ENCODE measurements around the gene ARL8B. TPM values are rescaled to one million over a fixed set of nuclear protein-coding genes. Genes with fewer than 3 reads are reported as not detected.
"Not testable (repeated sequence)": the region's sequence is repeated elsewhere in the genome, so short reads cannot be mapped to it uniquely, and the experiment has no call there.

The ARL8B gene
- total RNA-seq, 1 donor from 2014 or later: 35.7 TPM

DNA sequence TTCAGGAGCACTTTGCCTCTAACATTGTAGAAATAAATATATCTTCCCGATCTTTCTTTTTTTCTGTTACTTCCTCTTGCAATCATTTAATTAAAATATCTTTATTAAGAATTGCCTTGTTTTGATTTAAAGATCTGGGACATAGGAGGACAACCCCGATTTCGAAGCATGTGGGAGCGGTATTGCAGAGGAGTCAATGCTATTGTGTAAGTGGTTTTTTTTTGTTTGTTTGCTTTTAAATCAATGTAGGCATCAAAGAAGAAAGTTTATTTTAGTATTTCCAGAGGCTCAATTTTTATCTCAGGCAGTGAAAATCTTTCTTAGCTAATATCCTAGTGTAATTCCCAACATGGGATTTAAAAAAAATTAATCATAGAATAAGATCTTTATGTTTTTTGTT lies 49.9 kb downstream of the ARL8B start:
- H3K9me3 Mint-ChIP-seq: no peaks in the 10 kb centered on the region
- DNase-seq (ENCODE audit: low read depth, low spot score): no peak
- H3K27me3 Mint-ChIP-seq (ENCODE audit: low read depth): no peaks in the 10 kb centered on the region
- no peak overlapping the region for H3K27ac Mint-ChIP-seq (ENCODE audit: unreplicated experiment)
- H3K4me3 Mint-ChIP-seq: no peak overlapping the region
- H3K4me1 Mint-ChIP-seq: no peaks in the 10 kb centered on the region
- TF ChIP-seq, protein P1, sequence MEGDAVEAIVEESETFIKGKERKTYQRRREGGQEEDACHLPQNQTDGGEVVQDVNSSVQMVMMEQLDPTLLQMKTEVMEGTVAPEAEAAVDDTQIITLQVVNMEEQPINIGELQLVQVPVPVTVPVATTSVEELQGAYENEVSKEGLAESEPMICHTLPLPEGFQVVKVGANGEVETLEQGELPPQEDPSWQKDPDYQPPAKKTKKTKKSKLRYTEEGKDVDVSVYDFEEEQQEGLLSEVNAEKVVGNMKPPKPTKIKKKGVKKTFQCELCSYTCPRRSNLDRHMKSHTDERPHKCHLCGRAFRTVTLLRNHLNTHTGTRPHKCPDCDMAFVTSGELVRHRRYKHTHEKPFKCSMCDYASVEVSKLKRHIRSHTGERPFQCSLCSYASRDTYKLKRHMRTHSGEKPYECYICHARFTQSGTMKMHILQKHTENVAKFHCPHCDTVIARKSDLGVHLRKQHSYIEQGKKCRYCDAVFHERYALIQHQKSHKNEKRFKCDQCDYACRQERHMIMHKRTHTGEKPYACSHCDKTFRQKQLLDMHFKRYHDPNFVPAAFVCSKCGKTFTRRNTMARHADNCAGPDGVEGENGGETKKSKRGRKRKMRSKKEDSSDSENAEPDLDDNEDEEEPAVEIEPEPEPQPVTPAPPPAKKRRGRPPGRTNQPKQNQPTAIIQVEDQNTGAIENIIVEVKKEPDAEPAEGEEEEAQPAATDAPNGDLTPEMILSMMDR (conservative IDR thresholded peaks at IDR 0.05): no peak
- H3K36me3 Mint-ChIP-seq (ENCODE audit: low read depth): no peaks in the 10 kb centered on the region

- not testable (repeated sequence) for H3K4me1 Mint-ChIP-seq; H3K36me3 Mint-ChIP-seq (ENCODE audit: low read depth); H3K4me3 Mint-ChIP-seq; H3K9me3 Mint-ChIP-seq; H3K27me3 Mint-ChIP-seq (ENCODE audit: low read depth); DNase-seq (ENCODE audit: low read depth, low spot score); H3K27ac Mint-ChIP-seq (ENCODE audit: unreplicated experiment)
Measured at GRCh38 chr3:5179036-5179435, 56.9 kb downstream of the ARL8B start.

DNA sequence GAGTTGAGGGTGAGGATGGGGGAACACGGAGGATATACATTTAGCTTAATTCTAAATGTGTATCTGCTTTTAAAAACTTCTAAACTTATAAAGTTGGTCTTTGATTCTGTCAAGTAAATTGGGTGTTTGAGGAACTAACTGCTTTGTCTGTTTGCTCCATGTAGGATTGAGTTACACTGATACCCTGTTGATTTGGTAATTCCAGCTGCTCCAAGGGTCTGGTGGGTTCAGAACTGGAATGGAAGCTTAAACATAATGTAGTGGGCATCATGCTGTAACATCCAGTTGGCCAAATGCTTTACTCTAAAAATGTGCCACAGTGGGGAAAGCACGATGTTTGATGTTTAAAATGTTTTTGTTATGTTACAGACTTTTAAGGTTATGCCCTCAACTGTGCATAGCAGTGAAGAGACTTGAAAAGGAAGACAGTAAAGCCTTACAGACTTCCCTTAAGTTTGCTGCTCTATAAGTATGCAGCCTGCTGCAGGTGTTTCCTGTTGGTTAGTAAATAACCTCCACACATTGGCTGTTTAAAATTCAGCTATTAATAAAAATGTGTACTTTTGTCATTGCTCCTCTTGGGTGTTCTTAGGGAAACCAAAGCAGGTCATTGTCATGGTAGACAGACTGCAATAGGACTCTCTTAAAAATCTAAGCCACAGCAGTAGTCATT lies 59.5 kb downstream of the ARL8B start:
- Mint-ChIP-seq H3K27me3 (ENCODE audit: low read depth) (no peaks in the 10 kb centered on the region), H3K9me3 (no peaks in the 10 kb centered on the region), H3K36me3 (ENCODE audit: low read depth) (no peaks in the 10 kb centered on the region), H3K4me1 (peaks cover 4% of the 10 kb centered on the region), H3K4me3 (no peak overlapping the region), H3K27ac (ENCODE audit: unreplicated experiment) (no peak overlapping the region)
- DNase-seq (ENCODE audit: low read depth, low spot score): no peak
- TF ChIP-seq, protein P1 (conservative IDR thresholded peaks at IDR 0.05): no peak

- not testable (repeated sequence) for H3K4me3 Mint-ChIP-seq; H3K27me3 Mint-ChIP-seq (ENCODE audit: low read depth); H3K36me3 Mint-ChIP-seq (ENCODE audit: low read depth); DNase-seq (ENCODE audit: low read depth, low spot score); H3K9me3 Mint-ChIP-seq; H3K27ac Mint-ChIP-seq (ENCODE audit: unreplicated experiment)
- peaks cover 15% of the 10 kb centered on the region for H3K4me1 Mint-ChIP-seq
Measured at GRCh38 chr3:5183714-5184113, 61.6 kb downstream of the ARL8B start.

DNA sequence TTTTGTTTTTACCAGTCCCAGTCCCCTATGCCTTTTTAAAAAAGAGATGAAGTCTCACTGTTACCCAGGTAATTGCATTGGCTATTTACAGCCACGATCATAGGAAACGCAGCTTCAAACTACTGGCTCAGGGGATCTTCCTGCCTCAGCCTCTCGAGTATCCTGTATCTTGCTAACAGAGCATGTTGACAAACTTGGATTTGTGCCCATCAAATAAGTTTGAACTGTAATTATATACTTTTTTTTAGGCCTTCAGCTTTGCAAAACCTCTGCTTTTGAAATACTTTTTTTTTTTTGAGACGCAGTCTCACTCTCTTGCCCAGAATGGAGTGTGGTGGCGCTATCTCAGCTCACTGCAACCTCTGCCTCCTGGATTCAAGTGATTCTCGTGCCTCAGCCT lies 62.4 kb downstream of the ARL8B start:
- Mint-ChIP-seq H3K4me3 (no peak overlapping the region), H3K9me3 (no peaks in the 10 kb centered on the region), H3K27ac (ENCODE audit: unreplicated experiment) (no peak overlapping the region), H3K4me1 (peaks cover 21% of the 10 kb centered on the region), H3K27me3 (ENCODE audit: low read depth) (no peaks in the 10 kb centered on the region), H3K36me3 (ENCODE audit: low read depth) (no peaks in the 10 kb centered on the region)
- TF ChIP-seq, protein P1 (conservative IDR thresholded peaks at IDR 0.05): no peak
- DNase-seq (ENCODE audit: low read depth, low spot score): no peak

DNA sequence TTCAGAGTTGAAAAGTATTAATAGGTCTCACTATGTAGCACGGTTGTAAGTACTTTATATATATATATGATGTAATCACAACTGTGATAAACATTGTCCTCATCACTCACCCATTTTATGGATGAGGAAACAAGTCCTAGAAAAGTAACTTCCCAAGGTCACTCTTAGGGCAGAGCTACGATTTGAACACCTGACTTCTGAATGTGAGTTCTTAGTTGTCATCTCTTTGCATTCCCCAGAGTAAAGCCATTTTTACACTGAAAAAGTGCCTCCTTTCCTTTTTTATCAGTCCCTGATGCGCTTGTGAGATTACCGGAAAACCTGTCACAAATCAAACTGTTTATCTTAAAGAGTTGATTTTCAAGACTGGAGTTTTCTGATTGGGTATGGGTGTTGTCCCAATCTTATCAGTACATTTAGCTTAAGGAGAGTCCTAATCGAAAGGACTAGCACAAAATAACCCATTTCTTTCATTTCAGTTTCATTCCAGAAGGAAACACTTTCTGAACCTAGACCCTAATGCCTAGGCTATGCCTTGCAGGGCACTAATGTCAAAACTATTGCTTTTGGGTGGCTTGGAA lies 63.1 kb downstream of the ARL8B start:
- Mint-ChIP-seq H3K27me3 (ENCODE audit: low read depth) (no peaks in the 10 kb centered on the region), H3K27ac (ENCODE audit: unreplicated experiment) (no peak overlapping the region), H3K36me3 (ENCODE audit: low read depth) (peaks cover 3% of the 10 kb centered on the region), H3K4me3 (no peak overlapping the region), H3K4me1 (peaks cover 28% of the 10 kb centered on the region), H3K9me3 (no peaks in the 10 kb centered on the region)
- no peak for DNase-seq (ENCODE audit: low read depth, low spot score)
- TF ChIP-seq, protein P1 (conservative IDR thresholded peaks at IDR 0.05): no peak

Measured in neural crest cell (in vitro differentiated cells).